ENCODE data around the gene HPN.
A peak's percentile ranks its signal among the peaks of the same experiment; 100 is the strongest.

HPN gene

GRCh38 chr19:35075202-35076025 is 33.9 kb downstream of the HPN start:
- Mint-ChIP-seq H3K4me1 (peaks cover 25% of the 10 kb centered on the region), H3K9me3 (no peaks in the 10 kb centered on the region), H3K27ac (no peak overlapping the region), H3K4me3 (no peak overlapping the region), H3K27me3 (peaks cover 14% of the 10 kb centered on the region), H3K36me3 (peaks cover 2% of the 10 kb centered on the region)
- no peak for DNase-seq (ENCODE audit: low spot score in 2 of 2)
- ATAC-seq (ENCODE audit: low read depth): no peak

GRCh38 chr19:35076026-35076370 is 34.5 kb downstream of the HPN start:
- Mint-ChIP-seq H3K36me3 (peaks cover 2% of the 10 kb centered on the region), H3K27ac (no peak overlapping the region), H3K27me3 (peaks cover 14% of the 10 kb centered on the region), H3K9me3 (no peaks in the 10 kb centered on the region), H3K4me3 (no peak overlapping the region), H3K4me1 (peaks cover 25% of the 10 kb centered on the region)
- no peak for ATAC-seq (ENCODE audit: low read depth)
- no peak for DNase-seq (ENCODE audit: low spot score in 2 of 2)

GRCh38 chr19:35076657-35077056 is 35.1 kb downstream of the HPN start:
- ATAC-seq (ENCODE audit: low read depth): no peak
- peaks cover 14% of the 10 kb centered on the region for H3K27me3 Mint-ChIP-seq
- peaks cover 2% of the 10 kb centered on the region for H3K36me3 Mint-ChIP-seq
- H3K27ac Mint-ChIP-seq: no peak overlapping the region
- no peak for DNase-seq (ENCODE audit: low spot score in 2 of 2)
- no peak overlapping the region for H3K4me3 Mint-ChIP-seq
- H3K9me3 Mint-ChIP-seq: no peaks in the 10 kb centered on the region
- H3K4me1 Mint-ChIP-seq: peaks cover 25% of the 10 kb centered on the region

GRCh38 chr19:35077411-35078223 is 36.1 kb downstream of the HPN start:
- Mint-ChIP-seq H3K27ac (no peak overlapping the region), H3K27me3 (peaks cover 14% of the 10 kb centered on the region), H3K4me1 (peaks cover 27% of the 10 kb centered on the region), H3K36me3 (peaks cover 4% of the 10 kb centered on the region), H3K4me3 (no peak overlapping the region), H3K9me3 (no peaks in the 10 kb centered on the region)
- ATAC-seq (ENCODE audit: low read depth) (no peak), DNase-seq (ENCODE audit: low spot score in 2 of 2) (no peak)

DNA sequence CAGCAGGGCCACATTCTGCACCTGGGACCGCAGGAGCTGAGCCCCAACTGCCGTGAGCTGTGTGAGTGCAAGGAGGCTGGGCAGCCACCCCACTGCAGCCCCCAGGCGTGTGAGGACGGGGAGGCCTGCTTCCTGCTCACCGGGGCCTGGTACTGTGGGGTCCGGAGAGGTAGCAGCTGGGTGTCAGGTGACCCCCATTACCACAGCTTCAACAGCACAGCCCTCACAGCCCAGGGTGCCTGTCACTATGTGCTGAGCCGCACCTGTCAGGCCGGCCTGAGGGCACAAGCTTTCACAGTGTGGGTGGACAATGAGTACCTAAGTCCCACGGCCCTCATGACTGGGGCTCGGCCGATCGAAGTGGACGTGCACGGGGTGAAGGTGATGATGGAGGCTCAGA is 38.3 kb downstream of the HPN start:
- H3K9me3 Mint-ChIP-seq: no peaks in the 10 kb centered on the region
- H3K4me1 Mint-ChIP-seq: peaks cover 43% of the 10 kb centered on the region
- no peak overlapping the region for H3K4me3 Mint-ChIP-seq
- H3K36me3 Mint-ChIP-seq: peaks cover 4% of the 10 kb centered on the region
- H3K27ac Mint-ChIP-seq: no peak overlapping the region
- peaks cover 14% of the 10 kb centered on the region for H3K27me3 Mint-ChIP-seq
- DNase-seq (ENCODE audit: low spot score in 2 of 2) (no peak), ATAC-seq (ENCODE audit: low read depth) (no peak)

DNA sequence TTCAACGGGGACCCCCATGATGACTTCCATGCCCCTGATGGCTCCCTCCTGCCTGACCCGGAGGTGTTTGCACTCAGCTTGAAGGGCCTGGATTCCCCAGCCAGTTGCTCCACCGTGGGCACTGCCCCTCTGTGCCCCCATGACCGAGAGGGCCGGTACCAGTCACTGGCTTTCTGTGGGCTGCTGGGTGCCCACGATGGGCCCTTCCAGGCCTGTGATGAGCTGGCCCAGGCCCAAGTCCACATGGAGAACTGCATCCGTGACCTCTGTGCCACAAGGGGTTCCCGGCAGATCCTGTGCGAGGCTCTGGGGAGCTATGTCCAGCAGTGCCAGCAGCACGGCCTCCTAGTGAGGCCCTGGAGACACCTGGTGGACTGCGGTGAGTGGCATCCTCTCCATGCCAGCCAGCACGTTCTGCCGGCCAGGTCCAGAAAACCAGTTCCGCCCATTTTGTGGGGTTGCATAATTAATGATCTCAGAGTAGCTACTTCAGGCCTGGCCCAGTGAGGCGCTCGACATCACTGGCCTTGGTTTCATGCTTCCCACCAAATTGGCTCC is 39.2 kb downstream of the HPN start:
- Mint-ChIP-seq H3K9me3 (no peaks in the 10 kb centered on the region), H3K36me3 (peaks cover 4% of the 10 kb centered on the region), H3K27ac (no peak overlapping the region), H3K4me1 (peaks cover 44% of the 10 kb centered on the region), H3K4me3 (no peak overlapping the region), H3K27me3 (peaks cover 12% of the 10 kb centered on the region)
- ATAC-seq (ENCODE audit: low read depth): no peak
- no peak for DNase-seq (ENCODE audit: low spot score in 2 of 2)

- ATAC-seq (ENCODE audit: low read depth): no peak
- peaks cover 12% of the 10 kb centered on the region for H3K27me3 Mint-ChIP-seq
- H3K36me3 Mint-ChIP-seq: peaks cover 4% of the 10 kb centered on the region
- peaks cover 49% of the 10 kb centered on the region for H3K4me1 Mint-ChIP-seq
- no peak overlapping the region for H3K27ac Mint-ChIP-seq
- H3K4me3 Mint-ChIP-seq: no peak overlapping the region
- no peak for DNase-seq (ENCODE audit: low spot score in 2 of 2)
- no peaks in the 10 kb centered on the region for H3K9me3 Mint-ChIP-seq
These were observed 39.7 kb downstream of the HPN start for GRCh38 chr19:35081201-35081600.

- Mint-ChIP-seq H3K4me3 (peak overlapping the region; percentile 27), H3K9me3 (no peaks in the 10 kb centered on the region), H3K4me1 (peaks cover 48% of the 10 kb centered on the region), H3K27me3 (peaks cover 5% of the 10 kb centered on the region), H3K27ac (peak overlapping the region; percentile 80), H3K36me3 (peaks cover 2% of the 10 kb centered on the region)
- peak; percentile 57 for ATAC-seq (ENCODE audit: low read depth)
- no peak for DNase-seq (ENCODE audit: low spot score in 2 of 2)
These were observed 42.4 kb downstream of the HPN start for GRCh38 chr19:35083691-35084508.

GRCh38 chr19:35084509-35084762 is 42.9 kb downstream of the HPN start:
- ATAC-seq (ENCODE audit: low read depth) (no peak), DNase-seq (ENCODE audit: low spot score in 2 of 2) (no peak)
- peaks cover 43% of the 10 kb centered on the region for H3K4me1 Mint-ChIP-seq
- peaks cover 2% of the 10 kb centered on the region for H3K36me3 Mint-ChIP-seq
- H3K9me3 Mint-ChIP-seq: no peaks in the 10 kb centered on the region
- peak overlapping the region; percentile 80 for H3K27ac Mint-ChIP-seq
- H3K4me3 Mint-ChIP-seq: peak overlapping the region; percentile 27
- H3K27me3 Mint-ChIP-seq: no peaks in the 10 kb centered on the region

DNA sequence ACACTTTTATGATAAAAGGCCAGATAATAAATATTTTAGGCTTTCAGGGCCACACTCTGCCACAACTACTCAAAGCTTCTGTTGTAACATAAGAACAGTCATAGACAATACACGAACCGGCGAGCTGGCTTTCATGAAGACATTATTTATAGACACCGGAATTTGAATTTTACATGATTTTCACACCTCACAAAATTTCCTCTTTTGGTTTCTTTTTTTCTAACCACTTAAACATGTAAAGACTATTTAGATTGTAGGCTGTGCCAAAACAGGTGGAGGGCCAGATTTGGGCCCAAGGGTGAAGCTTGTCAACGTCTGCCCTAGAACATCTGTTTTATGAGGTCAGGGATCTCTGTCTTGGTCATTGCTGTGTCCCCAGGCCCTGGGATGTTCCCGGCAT is 44.4 kb downstream of the HPN start:
- DNase-seq (ENCODE audit: low spot score in 2 of 2) (no peak), ATAC-seq (ENCODE audit: low read depth) (peak; percentile 73)
- no peaks in the 10 kb centered on the region for H3K27me3 Mint-ChIP-seq
- H3K36me3 Mint-ChIP-seq: peaks cover 2% of the 10 kb centered on the region
- peak overlapping the region; percentile 85 for H3K27ac Mint-ChIP-seq
- H3K4me3 Mint-ChIP-seq: peak overlapping the region; percentile 67
- H3K9me3 Mint-ChIP-seq: no peaks in the 10 kb centered on the region
- H3K4me1 Mint-ChIP-seq: peaks cover 43% of the 10 kb centered on the region

DNA sequence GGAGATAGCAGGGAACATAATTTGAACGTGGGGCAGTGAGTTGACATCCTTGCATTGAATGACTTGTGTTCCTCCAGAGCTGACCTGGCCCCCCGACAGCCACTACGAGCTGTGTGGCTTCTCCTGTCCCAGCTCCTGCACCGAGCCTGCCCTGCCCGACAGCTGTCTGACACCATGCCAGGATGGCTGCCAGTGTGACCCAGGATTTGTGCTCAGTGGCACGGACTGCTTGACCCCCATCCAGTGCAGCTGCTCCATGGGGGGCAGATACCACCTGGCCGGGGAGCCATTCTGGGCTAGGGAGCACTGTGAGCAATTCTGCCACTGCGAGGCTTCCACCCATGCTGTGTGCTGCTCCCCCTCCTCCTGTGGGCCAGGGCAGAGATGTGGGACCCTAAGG is 44.9 kb downstream of the HPN start:
- H3K36me3 Mint-ChIP-seq: peaks cover 2% of the 10 kb centered on the region
- peaks cover 43% of the 10 kb centered on the region for H3K4me1 Mint-ChIP-seq
- H3K4me3 Mint-ChIP-seq: peak overlapping the region; percentile 67
- H3K27ac Mint-ChIP-seq: peak overlapping the region; percentile 85
- no peaks in the 10 kb centered on the region for H3K9me3 Mint-ChIP-seq
- ATAC-seq (ENCODE audit: low read depth) (no peak), DNase-seq (ENCODE audit: low spot score in 2 of 2) (no peak)
- no peaks in the 10 kb centered on the region for H3K27me3 Mint-ChIP-seq

DNA sequence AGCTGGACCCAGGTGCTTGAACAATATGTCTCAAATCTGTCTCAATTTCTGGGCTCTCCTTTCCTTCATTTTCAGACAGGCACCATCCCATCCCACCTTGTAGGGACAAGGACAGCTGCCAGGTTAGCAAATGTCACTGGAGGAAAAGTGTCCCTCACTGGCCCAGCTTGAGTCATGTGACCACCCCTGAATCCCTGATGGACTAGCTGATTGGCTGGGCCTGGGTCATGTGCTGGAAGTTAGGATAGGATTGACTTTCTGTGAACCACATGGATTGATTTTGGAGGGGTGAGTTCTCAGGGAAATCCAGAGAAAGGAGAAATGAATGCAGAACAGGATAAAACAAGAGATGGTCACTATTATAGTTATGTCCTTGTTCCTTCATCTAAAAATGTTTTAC is 45.9 kb downstream of the HPN start:
- peaks cover 2% of the 10 kb centered on the region for H3K36me3 Mint-ChIP-seq
- peak overlapping the region; percentile 85 for H3K27ac Mint-ChIP-seq
- ATAC-seq (ENCODE audit: low read depth) (no peak), DNase-seq (ENCODE audit: low spot score in 2 of 2) (no peak)
- no peaks in the 10 kb centered on the region for H3K9me3 Mint-ChIP-seq
- no peaks in the 10 kb centered on the region for H3K27me3 Mint-ChIP-seq
- H3K4me1 Mint-ChIP-seq: peaks cover 43% of the 10 kb centered on the region
- H3K4me3 Mint-ChIP-seq: no peak overlapping the region

DNA sequence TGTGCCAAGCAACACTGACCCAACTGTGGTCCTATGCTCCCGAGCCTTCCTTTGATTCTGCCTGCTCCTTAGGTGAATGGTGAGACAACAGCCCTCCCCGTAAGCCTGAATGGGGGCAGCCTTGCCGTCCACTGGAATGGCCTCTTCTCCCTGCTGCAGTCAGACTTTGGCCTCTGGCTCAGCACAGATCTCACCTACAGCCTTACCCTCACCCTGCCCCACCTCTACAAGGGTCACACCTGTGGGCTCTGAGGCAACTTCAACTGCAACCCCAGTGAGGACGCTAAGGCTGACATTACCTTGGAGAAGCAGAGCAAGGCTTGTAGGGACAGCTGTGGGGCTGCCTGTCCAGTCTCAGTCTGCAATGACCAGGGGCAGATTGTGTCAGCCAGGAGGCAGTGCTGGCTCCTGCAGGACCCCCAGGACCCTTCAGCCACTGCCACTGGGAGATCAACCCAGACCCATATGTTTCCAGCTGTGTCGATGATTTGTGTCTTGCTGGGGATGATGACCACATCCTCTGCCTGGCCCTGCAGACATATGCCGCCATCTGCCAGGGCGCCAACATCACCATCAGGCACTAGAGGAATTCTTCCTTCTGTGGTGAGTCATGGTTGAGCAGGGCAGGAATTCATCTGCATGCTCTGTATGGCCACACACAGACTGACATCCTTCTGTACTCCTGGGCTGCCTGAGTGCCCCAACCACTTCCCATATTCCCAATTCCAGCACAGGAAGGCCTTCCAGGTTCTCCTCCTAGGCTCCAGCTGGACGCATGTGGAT is 46.8 kb downstream of the HPN start:
- Mint-ChIP-seq H3K36me3 (no peaks in the 10 kb centered on the region), H3K4me3 (no peak overlapping the region), H3K9me3 (no peaks in the 10 kb centered on the region), H3K27ac (no peak overlapping the region), H3K27me3 (no peaks in the 10 kb centered on the region), H3K4me1 (peaks cover 38% of the 10 kb centered on the region)
- DNase-seq (ENCODE audit: low spot score in 2 of 2) (no peak), ATAC-seq (ENCODE audit: low read depth) (no peak)
